IPS-20b (cell line): ENCODE results near the gene VOPP1.

Experiments
- H3K27ac ChIP-seq: one replicate; pipeline ENCODE4 v1.5.1; 2013; ENCODE audit warnings: low read length
- H3K27me3 ChIP-seq: 2 replicates; pipeline ENCODE4 v1.6.1; 2013; ENCODE audit warnings: mild to moderate bottlenecking, low read length, inconsistent platforms; ENCODE audit not compliant: insufficient read depth
- H3K36me3 ChIP-seq: 2 replicates; pipeline ENCODE4 v1.6.1; 2013; ENCODE audit warnings: low read depth, mild to moderate bottlenecking, inconsistent platforms, low read length, moderate library complexity; ENCODE audit not compliant: insufficient read depth
- H3K4me1 ChIP-seq: 2 replicates; pipeline ENCODE4 v1.6.1; 2013; ENCODE audit warnings: mild to moderate bottlenecking, control low read depth, inconsistent platforms, low read length, moderate library complexity; ENCODE audit not compliant: insufficient read depth
- H3K4me3 ChIP-seq: 2 replicates; pipeline ENCODE4 v1.5.1; 2013; ENCODE audit warnings: mild to moderate bottlenecking, low read length, inconsistent platforms
- H3K9ac ChIP-seq: 2 replicates; pipeline ENCODE4 v1.6.1; 2013; ENCODE audit warnings: low read depth, mild to moderate bottlenecking, inconsistent platforms, low read length, moderate library complexity
- H3K9me3 ChIP-seq: 2 replicates; pipeline ENCODE4 v1.6.1; 2013; ENCODE audit warnings: mild to moderate bottlenecking, low read depth, low read length, inconsistent platforms; ENCODE audit not compliant: insufficient read depth

The VOPP1 gene

GRCh38 chr7:55574051-55574717 is 1.9 kb upstream of the VOPP1 start:
- H3K4me1 ChIP-seq: peaks cover 26% of the 10 kb centered on the region
- peaks cover 21% of the 10 kb centered on the region for H3K27me3 ChIP-seq
- H3K4me3 ChIP-seq: 0 out of 2 replicates have a peak overlapping the region, but pooled peaks have one; percentile 0
- no peak overlapping the region for H3K27ac ChIP-seq
- H3K9ac ChIP-seq: no peak overlapping the region
- no peaks in the 10 kb centered on the region for H3K9me3 ChIP-seq
- no peaks in the 10 kb centered on the region for H3K36me3 ChIP-seq

GRCh38 chr7:55573234-55573900 is 1.1 kb upstream of the VOPP1 start:
- Histone ChIP-seq H3K9ac (no peak overlapping the region), H3K4me1 (peaks cover 34% of the 10 kb centered on the region), H3K9me3 (no peaks in the 10 kb centered on the region), H3K27me3 (peaks cover 21% of the 10 kb centered on the region), H3K36me3 (no peaks in the 10 kb centered on the region), H3K27ac (no peak overlapping the region), H3K4me3 (peak overlapping the region; percentile 92)

GRCh38 chr7:55571511-55572377 is 558 bp downstream of the VOPP1 start:
- H3K4me1 ChIP-seq: peaks cover 47% of the 10 kb centered on the region
- no peaks in the 10 kb centered on the region for H3K9me3 ChIP-seq
- H3K27ac ChIP-seq: peak overlapping the region; percentile 33
- peaks cover 21% of the 10 kb centered on the region for H3K27me3 ChIP-seq
- peak overlapping the region; percentile 77 for H3K9ac ChIP-seq
- no peaks in the 10 kb centered on the region for H3K36me3 ChIP-seq
- H3K4me3 ChIP-seq: peak overlapping the region; percentile 85

- H3K9ac ChIP-seq: peak overlapping the region; percentile 77
- no peaks in the 10 kb centered on the region for H3K36me3 ChIP-seq
- no peak overlapping the region for H3K27ac ChIP-seq
- peak overlapping the region; percentile 85 for H3K4me3 ChIP-seq
- H3K4me1 ChIP-seq: peaks cover 51% of the 10 kb centered on the region
- H3K9me3 ChIP-seq: no peaks in the 10 kb centered on the region
- H3K27me3 ChIP-seq: peaks cover 21% of the 10 kb centered on the region
Measured at GRCh38 chr7:55570939-55571338, 1.4 kb downstream of the VOPP1 start.

DNA sequence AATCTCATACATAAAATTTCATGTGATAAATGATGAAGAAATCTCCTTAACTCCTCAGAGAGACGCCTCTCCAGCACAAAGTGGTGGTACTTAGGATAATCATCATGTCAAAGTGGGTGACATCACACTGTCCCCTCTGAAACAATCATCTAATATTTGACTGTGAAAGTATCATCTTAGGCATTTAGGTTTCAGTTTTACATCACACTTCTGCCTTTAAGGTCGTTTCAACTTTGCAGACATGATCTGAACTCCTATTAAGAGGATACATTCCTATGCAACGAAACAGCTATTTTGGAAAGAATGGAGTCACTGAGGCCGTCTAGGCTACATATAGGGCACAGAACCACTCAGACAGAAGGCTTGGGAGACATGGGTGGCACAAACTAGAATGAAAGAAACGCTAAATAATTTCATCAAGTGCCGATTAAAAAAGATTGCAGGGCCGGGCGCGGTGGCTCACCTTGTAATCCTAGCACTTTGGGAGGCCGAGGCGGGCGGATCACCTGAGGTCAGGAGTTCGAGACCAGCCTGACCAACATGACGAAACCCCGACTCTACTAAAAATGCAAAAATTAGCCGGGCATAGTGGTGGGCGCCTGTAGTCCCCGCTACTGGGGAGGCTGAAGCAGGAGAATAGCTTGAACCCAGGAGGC is 2.0 kb downstream of the VOPP1 start:
- H3K27me3 ChIP-seq: peaks cover 21% of the 10 kb centered on the region
- H3K36me3 ChIP-seq: no peaks in the 10 kb centered on the region
- H3K9ac ChIP-seq: peak overlapping the region; percentile 40; the same call in 1 of the 2 replicates
- no peaks in the 10 kb centered on the region for H3K9me3 ChIP-seq
- no peak overlapping the region for H3K27ac ChIP-seq
- peaks cover 56% of the 10 kb centered on the region for H3K4me1 ChIP-seq
- no peak overlapping the region for H3K4me3 ChIP-seq

DNA sequence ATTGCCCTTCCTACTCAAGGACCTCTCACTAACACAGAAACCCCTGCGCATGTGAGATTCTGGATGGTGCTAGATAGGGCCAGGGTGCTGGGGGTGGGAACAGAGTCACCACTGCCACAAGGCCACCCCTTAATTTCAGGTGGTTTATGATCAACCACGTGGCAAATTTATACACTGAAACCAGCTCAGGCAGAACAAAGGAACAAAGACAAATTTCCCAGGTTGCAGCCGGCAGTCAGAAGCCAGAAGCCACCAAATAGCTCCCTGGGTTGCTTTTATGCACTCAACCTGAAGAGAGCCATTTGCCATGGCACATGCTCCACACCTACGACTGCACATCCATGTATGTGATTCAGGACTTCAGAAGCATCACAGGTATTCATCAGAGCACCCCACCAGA is 2.5 kb downstream of the VOPP1 start:
- peaks cover 57% of the 10 kb centered on the region for H3K4me1 ChIP-seq
- 0 out of 2 replicates have a peak overlapping the region, but pooled peaks have one; percentile 3 for H3K4me3 ChIP-seq
- H3K36me3 ChIP-seq: no peaks in the 10 kb centered on the region
- H3K27ac ChIP-seq: peak overlapping the region; percentile 44
- H3K9me3 ChIP-seq: no peaks in the 10 kb centered on the region
- H3K9ac ChIP-seq: peak overlapping the region; percentile 40; the same call in 1 of the 2 replicates
- H3K27me3 ChIP-seq: peaks cover 21% of the 10 kb centered on the region

DNA sequence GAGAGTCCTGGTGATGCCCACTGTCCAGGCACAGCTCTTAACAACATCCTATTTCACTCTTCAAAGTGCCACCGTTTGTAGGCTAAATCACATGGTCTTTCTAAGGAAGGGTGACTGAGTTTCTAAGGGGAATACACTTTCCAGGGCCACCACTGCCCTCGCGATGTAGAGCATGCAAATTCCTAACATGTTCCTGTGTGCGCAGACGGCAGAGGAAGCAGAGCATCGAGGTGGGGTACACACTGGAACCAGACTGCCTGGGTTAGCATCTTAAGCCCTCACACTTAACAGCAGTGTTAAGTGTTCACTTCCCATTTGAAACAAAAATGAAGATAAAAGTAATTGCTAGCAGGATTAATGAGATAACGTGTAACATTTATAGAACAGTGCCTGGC is 3.0 kb downstream of the VOPP1 start:
- peak overlapping the region; percentile 44 for H3K27ac ChIP-seq
- no peaks in the 10 kb centered on the region for H3K36me3 ChIP-seq
- peak overlapping the region; percentile 40; the same call in 1 of the 2 replicates for H3K9ac ChIP-seq
- H3K4me1 ChIP-seq: peaks cover 62% of the 10 kb centered on the region
- H3K4me3 ChIP-seq: peak overlapping the region; percentile 6; the same call in 1 of the 2 replicates
- H3K27me3 ChIP-seq: peaks cover 17% of the 10 kb centered on the region
- no peaks in the 10 kb centered on the region for H3K9me3 ChIP-seq

- peaks cover 62% of the 10 kb centered on the region for H3K4me1 ChIP-seq
- H3K4me3 ChIP-seq: peak overlapping the region; percentile 6; the same call in 1 of the 2 replicates
- no peaks in the 10 kb centered on the region for H3K36me3 ChIP-seq
- no peaks in the 10 kb centered on the region for H3K9me3 ChIP-seq
- H3K9ac ChIP-seq: peak overlapping the region; percentile 12; the same call in 1 of the 2 replicates
- H3K27me3 ChIP-seq: peaks cover 11% of the 10 kb centered on the region; the same call in 1 of the 2 replicates
- no peak overlapping the region for H3K27ac ChIP-seq
Measured at GRCh38 chr7:55568613-55569268, 3.6 kb downstream of the VOPP1 start.

DNA sequence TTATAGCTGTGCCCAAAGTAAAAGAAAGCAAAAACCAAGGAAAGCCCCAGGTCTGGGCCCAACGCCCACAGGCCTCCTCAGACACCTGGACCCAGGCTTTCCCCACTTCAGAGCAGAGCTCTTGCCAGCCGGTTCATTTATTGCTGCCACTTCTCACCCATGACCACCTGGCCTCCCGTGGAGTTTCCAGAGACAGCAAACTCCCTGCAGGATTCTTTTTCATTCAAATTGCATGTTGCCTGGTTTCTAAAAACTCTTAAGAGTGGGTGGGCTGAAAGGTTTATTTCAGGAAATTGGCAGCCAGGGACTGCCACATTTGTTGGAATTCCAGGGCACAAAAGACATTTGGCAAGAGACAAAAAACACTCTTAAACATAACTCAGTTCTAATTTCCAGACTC is 4.7 kb downstream of the VOPP1 start:
- H3K9ac ChIP-seq: no peak overlapping the region
- H3K36me3 ChIP-seq: no peaks in the 10 kb centered on the region
- peak overlapping the region; percentile 20; the same call in 1 of the 2 replicates for H3K4me3 ChIP-seq
- H3K4me1 ChIP-seq: peaks cover 58% of the 10 kb centered on the region
- H3K9me3 ChIP-seq: no peaks in the 10 kb centered on the region; the same call in 1 of the 2 replicates
- H3K27me3 ChIP-seq: no peaks in the 10 kb centered on the region; the same call in 1 of the 2 replicates
- no peak overlapping the region for H3K27ac ChIP-seq

DNA sequence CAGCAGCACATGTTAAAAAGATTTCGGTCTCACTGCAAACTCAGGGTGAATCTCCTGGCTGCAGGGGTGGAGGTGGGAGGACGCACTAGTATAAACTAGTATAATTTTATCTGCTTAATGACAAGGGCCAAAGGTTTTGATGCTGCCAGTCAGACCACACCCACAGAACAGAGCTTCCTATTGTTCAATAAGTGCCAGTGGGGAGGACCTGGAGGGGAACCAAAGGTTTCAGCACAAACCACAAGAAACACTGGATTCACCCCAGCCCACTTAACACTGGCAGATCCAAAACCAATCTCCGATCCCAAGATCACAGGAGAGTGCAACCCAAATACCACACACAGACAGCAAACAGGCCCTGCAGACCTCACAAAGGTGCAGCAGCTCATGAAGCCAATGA is 6.6 kb downstream of the VOPP1 start:
- Histone ChIP-seq H3K27me3 (no peaks in the 10 kb centered on the region), H3K4me3 (no peak overlapping the region), H3K36me3 (no peaks in the 10 kb centered on the region; the same call in 1 of the 2 replicates), H3K9ac (no peak overlapping the region), H3K4me1 (peaks cover 61% of the 10 kb centered on the region), H3K9me3 (no peaks in the 10 kb centered on the region; the same call in 1 of the 2 replicates), H3K27ac (no peak overlapping the region)
